HL-60 (cell line): Measurements from ENCODE around the gene ARHGAP20.

Experiments
- DNase-seq, 2 experiments: peaks; one replicate each; pipeline ENCODE4 v3.0.0-alpha.2; 2010 to 2020; ENCODE audit warnings: low read depth in 1 of 2, low spot score in 1 of 2
- H3K27ac ChIP-seq: fragments of 250-450 bp; sonication (Bioruptor Pico); replicated peaks from 2 replicates; pipeline ENCODE4 v1.5.1; 2020; ENCODE audit warnings: mild to moderate bottlenecking, moderate library complexity
- H3K27me3 ChIP-seq: fragments of 250-450 bp; sonication (Bioruptor Pico); 2 replicates; pipeline ENCODE4 v1.5.1; 2021; ENCODE audit warnings: mild to moderate bottlenecking, moderate library complexity; ENCODE audit not compliant: insufficient read depth, poor library complexity, severe bottlenecking
- H3K4me3 ChIP-seq: replicated peaks from 2 replicates; pipeline ENCODE4 v1.5.1; 2011; ENCODE audit warnings: mild to moderate bottlenecking, control low read depth, low read length; ENCODE audit not compliant: insufficient read depth
- CTCF ChIP-seq: IDR thresholded peaks from one replicate; pipeline ENCODE4 v1.5.1; 2011; ENCODE audit warnings: low read length, control low read depth, inconsistent platforms; ENCODE audit not compliant: insufficient read depth
- GABPA ChIP-seq: IDR thresholded peaks from 2 replicates; pipeline ENCODE4 v1.6.1; 2012; ENCODE audit warnings: low read depth
- POLR2AphosphoS5 ChIP-seq: IDR thresholded peaks from 2 replicates; pipeline ENCODE4 v1.6.1; 2012; ENCODE audit warnings: low read depth
- REST ChIP-seq: IDR thresholded peaks from 2 replicates; pipeline ENCODE4 v1.6.1; 2012; ENCODE audit warnings: low read depth; ENCODE audit not compliant: insufficient replicate concordance
- SPI1 ChIP-seq: IDR thresholded peaks from 2 replicates; pipeline ENCODE4 v1.6.1; 2012; ENCODE audit warnings: low read depth, mild to moderate bottlenecking, borderline replicate concordance

ARHGAP20 gene

GRCh38 chr11:110601936-110602335 lies 110.3 kb downstream of the ARHGAP20 start:
- TF ChIP-seq REST (no peak), GABPA (no peak), POLR2AphosphoS5 (no peak), CTCF (no peak), SPI1 (no peak)
- DNase-seq, result no peak
- H3K27me3 ChIP-seq, result no peaks in the 10 kb centered on the region
- H3K27ac ChIP-seq, result no peak overlapping the region
- no peak overlapping the region for H3K4me3 ChIP-seq

- DNase-seq, result no peak
- H3K27ac ChIP-seq, result no peak overlapping the region
- no peak overlapping the region for H3K4me3 ChIP-seq
- no peaks in the 10 kb centered on the region for H3K27me3 ChIP-seq
- TF ChIP-seq REST (no peak), GABPA (no peak), SPI1 (no peak), CTCF (no peak), POLR2AphosphoS5 (no peak)
These were observed 111.9 kb downstream of the ARHGAP20 start for GRCh38 chr11:110600322-110600721.

GRCh38 chr11:110599207-110599606 lies 113.0 kb downstream of the ARHGAP20 start:
- TF ChIP-seq GABPA (no peak), POLR2AphosphoS5 (no peak), REST (no peak), CTCF (no peak), SPI1 (no peak)
- Histone ChIP-seq H3K4me3 (no peak overlapping the region), H3K27ac (no peak overlapping the region), H3K27me3 (no peaks in the 10 kb centered on the region)
- DNase-seq, result no peak
